Heart right ventricle (tissue), 16 donors: Measurements from ENCODE around the gene TYMP. TPM values are rescaled to one million over a fixed set of nuclear protein-coding genes. Genes with fewer than 3 reads are reported as not detected.

Experiments
- ATAC-seq, 8 donors: fragments of 200-7000 bp; cut with Tn5 transposase; one replicate each; pipeline ENCODE4 v1.9.1; 2020; ENCODE audit warnings: mild to moderate bottlenecking in 8 of 8, moderate library complexity in 8 of 8, moderate number of reproducible peaks in 1 of 8
- DNase-seq, 2 donors: peaks; one replicate each; pipeline ENCODE4 v3.0.0-alpha.2; 2020
- H3K27ac ChIP-seq, 10 donors: fragments of 200-600 bp; sonication (generic) in 2 of 10; one replicate each; pipeline versions ENCODE4 v1.5.0 to v1.8.0; 2020 to 2022; ENCODE audit warnings: mild to moderate bottlenecking in 3 of 10
- H3K27me3 ChIP-seq, 7 donors: fragments of 200-600 bp; one replicate each; pipeline ENCODE4 v1.8.0; 2021 to 2022; ENCODE audit warnings: mild to moderate bottlenecking in 2 of 7
- H3K36me3 ChIP-seq, 9 donors: fragments of 200-600 bp; sonication (generic) in 1 of 9; one replicate each; pipeline versions ENCODE4 v1.5.0 to v1.8.0; 2020 to 2022; ENCODE audit warnings: mild to moderate bottlenecking in 2 of 9
- H3K4me1 ChIP-seq, 9 donors: fragments of 200-600 bp; sonication (generic) in 1 of 9; one replicate each; pipeline versions ENCODE4 v1.5.0 to v1.8.0; 2020 to 2022; ENCODE audit warnings: mild to moderate bottlenecking in 4 of 9
- H3K4me3 ChIP-seq, 10 donors: fragments of 200-600 bp; sonication (generic) in 2 of 10; one replicate each; pipeline versions ENCODE4 v1.5.0 to v1.8.0; 2020 to 2022; ENCODE audit warnings: mild to moderate bottlenecking in 7 of 10, moderate library complexity in 2 of 10
- H3K9me3 ChIP-seq, 11 donors: fragments of 200-600 bp in 10 of 11; sonication (generic) in 2 of 11; one replicate each; pipeline versions ENCODE4 v1.5.0 to v1.8.0; 2013 to 2022; ENCODE audit warnings: mild to moderate bottlenecking in 2 of 11, control low read depth in 1 of 11, moderate library complexity in 1 of 11
- WGBS, 2 donors: extraction: QIAGEN DNeasy Blood & Tissue Kit; methylation state at CpG; one replicate each; pipeline ENCODE4 v1.1.7; 2013; ENCODE audit warnings: inconsistent platforms in 1 of 2; 5-methylcytosine and 5-hydroxymethylcytosine counted together
- intact Hi-C, 10 donors: fragments of 100-400 bp; cut with DNase I; formaldehyde crosslinking; loops; one replicate each; pipeline versions ENCODE4 v1.11.1 to v1.14.2; 2022
- polyA plus RNA-seq, 2 donors: library from polyadenylated mRNA; stranded (reverse); fragments of 200-250 nt; gene quantifications; one replicate each; pipeline ENCODE4 v1.2.3, GENCODE V29; 2013
- total RNA-seq, 10 donors: library from RNA; stranded (reverse); fragmentation: NEBNext Ultra II Directional in 3 of 10; extraction: Animal tissue kit (Norgen Biotek cat#: 25700) in 3 of 10; gene quantifications; one replicate each; pipeline versions ENCODE4 v1.2.1 to v1.2.4, GENCODE V29; 2021 to 2023
- TF ChIP-seq, protein P1 (sequence below), 9 donors: fragments of 200-600 bp; sonication (generic) in 2 of 9; IDR thresholded peaks; one replicate each; pipeline versions ENCODE4 v1.5.0 to v1.8.0; 2021 to 2022; ENCODE audit warnings: antibody characterized with exemption in 9 of 9, mild to moderate bottlenecking in 5 of 9, moderate library complexity in 1 of 9
- donor health status: Arrhythmogenic right ventricular cardiomyopathy.
- donor health status: ischemic (EF 13 %, LVEDD 7.1; RV severe dilation, severe dysfunction).
- donor health status: healthy with polysubstance abuse.
- donor health status: DM: no; HTN: yes; CAD: no.
- donor health status: DM: no; HTN: no; CAD: no.
- donor health status: ischemic (EF 25% LVEDD 6.9; RV normal size, moderate dysfunction).
- donor health status: ischemic (EF 25% LVEDD 5.7; RV mildly dilated, moderate dysfunction).
- donor health status: healthy.
- donor health status: DM: yes; HTN: yes; CAD: no.
- donor health status: Ischemic cardiomyopathy.
- donor health status: ischemic (EF 35%, LVEDD 5.7; RV mildly dilated, moderate dysfunction).
- donor health status: nonischemic (EF 11% LVEDD 7.7; RV severe dilation, severe dysfunction).
- donor health status: DM: yes; HTN: yes; CAD: no.
- donor health status: PGD.
- donor health status: ischemic (EF 29% LVEDD 5.4; RV normal size, mild dysfunction).
- donor health status: nonischemic (EF 23%, LVEDD 6.1; RV moderate dilation, normal function).

The TYMP gene
- total and polyA plus RNA-seq, 12 donors, result 8.4 to 113 (median 17.3) TPM

DNA sequence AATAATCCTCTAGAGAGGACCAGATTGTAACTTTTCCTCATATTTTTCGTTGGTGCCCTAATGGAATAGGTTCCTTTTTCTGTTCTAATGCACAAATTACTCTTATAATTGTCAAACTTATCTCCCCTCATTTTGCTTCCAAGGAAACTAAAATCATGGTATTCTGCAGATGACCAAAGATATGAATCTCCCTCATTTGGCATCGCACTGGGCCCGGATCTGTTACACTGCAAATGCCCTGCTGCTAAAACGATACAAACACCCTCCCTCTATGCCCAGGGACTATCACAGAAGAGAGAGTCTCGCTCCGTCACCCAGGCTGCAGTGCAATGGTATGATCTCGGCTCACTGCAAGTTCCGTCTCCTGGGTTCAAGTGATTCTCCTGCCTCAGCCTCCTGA is 23.5 kb upstream of the TYMP start:
- H3K9me3 ChIP-seq, result no peaks in the 10 kb centered on the region
- ATAC-seq (no peak), DNase-seq (no peak)
- H3K27me3 ChIP-seq, result peaks cover 0 to 36% (median 27%) of the 10 kb centered on the region in 7 donors
- peaks cover 0 to 14% (median 9%) of the 10 kb centered on the region in 9 donors for H3K4me1 ChIP-seq
- intact Hi-C loops, result no loop called here
- H3K4me3 ChIP-seq, result no peak overlapping the region
- H3K36me3 ChIP-seq, result no peaks in the 10 kb centered on the region
- no peak overlapping the region for H3K27ac ChIP-seq
- TF ChIP-seq, protein P1, sequence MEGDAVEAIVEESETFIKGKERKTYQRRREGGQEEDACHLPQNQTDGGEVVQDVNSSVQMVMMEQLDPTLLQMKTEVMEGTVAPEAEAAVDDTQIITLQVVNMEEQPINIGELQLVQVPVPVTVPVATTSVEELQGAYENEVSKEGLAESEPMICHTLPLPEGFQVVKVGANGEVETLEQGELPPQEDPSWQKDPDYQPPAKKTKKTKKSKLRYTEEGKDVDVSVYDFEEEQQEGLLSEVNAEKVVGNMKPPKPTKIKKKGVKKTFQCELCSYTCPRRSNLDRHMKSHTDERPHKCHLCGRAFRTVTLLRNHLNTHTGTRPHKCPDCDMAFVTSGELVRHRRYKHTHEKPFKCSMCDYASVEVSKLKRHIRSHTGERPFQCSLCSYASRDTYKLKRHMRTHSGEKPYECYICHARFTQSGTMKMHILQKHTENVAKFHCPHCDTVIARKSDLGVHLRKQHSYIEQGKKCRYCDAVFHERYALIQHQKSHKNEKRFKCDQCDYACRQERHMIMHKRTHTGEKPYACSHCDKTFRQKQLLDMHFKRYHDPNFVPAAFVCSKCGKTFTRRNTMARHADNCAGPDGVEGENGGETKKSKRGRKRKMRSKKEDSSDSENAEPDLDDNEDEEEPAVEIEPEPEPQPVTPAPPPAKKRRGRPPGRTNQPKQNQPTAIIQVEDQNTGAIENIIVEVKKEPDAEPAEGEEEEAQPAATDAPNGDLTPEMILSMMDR (IDR thresholded peaks at IDR 0.05), result no peak
- WGBS, 2 donors, result 84 to 90% methylated on average over 8 of the region's 8 CpGs

DNA sequence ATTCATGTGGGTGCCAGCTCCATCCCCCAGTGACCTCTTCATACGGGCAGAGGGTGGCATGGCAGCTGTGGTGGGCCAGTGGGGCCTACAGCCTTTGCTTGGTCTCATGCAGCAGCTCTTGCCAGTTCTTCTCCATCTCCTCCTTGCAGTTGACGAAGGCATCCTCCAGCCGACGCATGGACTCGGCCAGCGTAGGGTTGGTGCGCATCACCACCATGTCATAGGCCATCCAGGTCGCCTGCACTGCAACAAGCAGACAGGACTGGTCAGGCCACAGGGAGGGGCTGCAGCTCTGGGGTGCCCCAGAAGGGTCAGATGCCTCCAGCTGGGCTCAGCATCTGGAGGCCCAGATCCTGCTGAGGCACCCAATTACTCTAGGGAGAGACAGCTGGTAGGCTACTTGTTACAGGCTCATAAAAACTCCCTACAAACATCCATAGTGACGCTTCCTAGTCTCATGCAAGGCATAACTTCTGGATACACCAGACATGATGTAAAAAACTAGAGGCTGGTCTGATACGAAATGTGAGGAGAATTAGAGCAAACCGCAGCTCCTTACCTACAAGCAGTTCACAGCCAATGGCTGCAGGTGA is 21.4 kb upstream of the TYMP start:
- TF ChIP-seq, protein P1 (IDR thresholded peaks at IDR 0.05), result no peak
- H3K9me3 ChIP-seq, result no peaks in the 10 kb centered on the region
- H3K36me3 ChIP-seq, result no peaks in the 10 kb centered on the region
- intact Hi-C loops, result no loop called here
- DNase-seq (no peak), ATAC-seq (no peak)
- 88 to 97% methylated on average over 11 of the region's 11 CpGs for WGBS, 2 donors
- H3K4me1 ChIP-seq, result peaks cover 0 to 22% (median 12%) of the 10 kb centered on the region in 9 donors
- H3K4me3 ChIP-seq, result no peak overlapping the region
- no peak overlapping the region for H3K27ac ChIP-seq
- peaks cover 0 to 53% (median 44%) of the 10 kb centered on the region in 7 donors for H3K27me3 ChIP-seq

DNA sequence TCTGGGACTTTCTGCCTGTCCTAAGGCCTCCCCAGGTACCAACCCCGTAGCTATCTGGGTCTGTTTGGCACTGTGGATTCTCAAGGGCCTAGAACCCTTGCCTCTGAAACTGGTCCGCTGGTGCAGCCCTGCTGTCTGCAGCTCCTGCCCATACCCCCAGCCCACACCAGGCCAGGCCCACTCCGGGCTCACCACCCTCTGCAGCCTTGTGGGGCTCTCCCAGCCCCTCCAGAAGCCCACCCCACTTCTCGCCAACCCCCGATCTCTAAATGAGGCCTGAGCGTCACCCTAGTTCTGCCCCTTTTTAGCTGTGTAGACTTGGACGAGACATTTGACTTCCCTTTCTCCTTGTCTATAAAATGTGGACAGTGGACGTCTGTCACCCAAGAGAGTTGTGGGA is 20.6 kb upstream of the TYMP start:
- 86 to 93% methylated on average over 8 of the region's 8 CpGs for WGBS, 2 donors
- TF ChIP-seq, protein P1 (IDR thresholded peaks at IDR 0.05), result no peak
- H3K4me1 ChIP-seq, result peaks cover 0 to 30% (median 12%) of the 10 kb centered on the region in 9 donors

DNA sequence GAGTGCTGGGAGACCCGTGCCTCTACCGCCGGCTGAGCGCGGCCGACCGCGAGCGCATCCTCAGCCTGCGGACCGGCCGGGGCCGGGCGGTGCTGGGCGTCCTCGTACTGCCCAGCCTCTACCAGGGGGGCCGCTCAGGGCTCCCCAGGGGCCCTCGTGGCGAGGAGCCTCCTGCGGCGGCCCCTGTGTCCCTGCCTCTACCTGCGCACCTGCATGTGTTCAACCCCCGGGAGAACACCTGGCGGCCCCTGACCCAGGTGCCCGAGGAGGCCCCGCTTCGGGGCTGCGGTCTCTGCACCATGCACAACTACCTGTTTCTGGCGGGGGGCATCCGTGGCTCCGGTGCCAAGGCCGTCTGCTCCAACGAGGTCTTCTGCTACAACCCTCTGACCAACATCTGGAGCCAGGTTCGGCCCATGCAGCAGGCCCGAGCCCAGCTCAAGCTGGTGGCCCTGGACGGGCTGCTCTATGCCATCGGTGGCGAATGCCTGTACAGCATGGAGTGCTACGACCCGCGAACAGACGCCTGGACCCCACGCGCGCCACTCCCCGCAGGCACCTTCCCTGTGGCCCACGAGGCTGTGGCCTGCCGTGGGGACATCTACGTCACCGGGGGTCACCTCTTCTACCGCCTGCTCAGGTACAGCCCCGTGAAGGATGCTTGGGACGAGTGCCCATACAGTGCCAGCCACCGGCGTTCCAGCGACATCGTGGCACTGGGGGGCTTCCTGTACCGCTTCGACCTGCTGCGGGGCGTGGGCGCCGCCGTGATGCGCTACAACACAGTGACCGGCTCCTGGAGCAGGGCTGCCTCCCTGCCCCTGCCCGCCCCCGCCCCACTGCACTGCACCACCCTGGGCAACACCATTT is 19.3 kb upstream of the TYMP start:
- Histone ChIP-seq H3K27me3 (peaks cover 0 to 71% (median 52%) of the 10 kb centered on the region in 7 donors), H3K4me1 (peaks cover 0 to 43% (median 18%) of the 10 kb centered on the region in 9 donors), H3K4me3 (peak overlapping the region in 9 of 10 donors; percentile 9 to 53 (median 38)), H3K9me3 (no peaks in the 10 kb centered on the region), H3K36me3 (no peaks in the 10 kb centered on the region), H3K27ac (peak overlapping the region in 1 of 10 donors; percentile 87)
- WGBS, 2 donors, result 63 to 67% methylated on average over 68 of the region's 68 CpGs
- DNase-seq (no peak), ATAC-seq (peak in 3 of 8 donors; percentile 3 to 14 (median 12))
- TF ChIP-seq, protein P1 (IDR thresholded peaks at IDR 0.05), result no peak
- intact Hi-C loops, result no loop called here

More for the DNA sequence above, 20.6 kb upstream of the TYMP start:
- H3K4me3 ChIP-seq, result no peak overlapping the region
- H3K27ac ChIP-seq, result no peak overlapping the region
- intact Hi-C loops, result no loop called here
- no peak for ATAC-seq
- H3K36me3 ChIP-seq, result no peaks in the 10 kb centered on the region
- DNase-seq, result no peak
- no peaks in the 10 kb centered on the region for H3K9me3 ChIP-seq
- H3K27me3 ChIP-seq, result peaks cover 0 to 61% (median 50%) of the 10 kb centered on the region in 7 donors
